Endothelial cell (in vitro differentiated cells): ENCODE measurements around the gene SENP8. TPM values are rescaled to one million over a fixed set of nuclear protein-coding genes. Genes with fewer than 3 reads are reported as not detected.

Experiments used
- DNase-seq: peaks from one replicate; pipeline ENCODE4 v3.0.0; 2021; ENCODE audit warnings: low spot score
- H3K27ac Mint-ChIP-seq: one replicate; pipeline ENCODE4 v1.8.0; 2021; ENCODE audit warnings: mixed read lengths, inconsistent platforms; ENCODE audit not compliant: unreplicated experiment
- H3K27me3 Mint-ChIP-seq: one replicate; pipeline ENCODE4 v1.8.0; 2021; ENCODE audit warnings: mild to moderate bottlenecking, moderate library complexity, mixed read lengths, inconsistent platforms; ENCODE audit not compliant: unreplicated experiment
- H3K36me3 Mint-ChIP-seq: one replicate; pipeline ENCODE4 v1.8.0; 2021; ENCODE audit warnings: mild to moderate bottlenecking, low read depth, mixed read lengths, inconsistent platforms; ENCODE audit not compliant: unreplicated experiment
- H3K4me1 Mint-ChIP-seq: one replicate; pipeline ENCODE4 v1.8.0; 2021; ENCODE audit warnings: mild to moderate bottlenecking, mixed read lengths, inconsistent platforms; ENCODE audit not compliant: unreplicated experiment
- H3K4me3 Mint-ChIP-seq: one replicate; pipeline ENCODE4 v1.8.0; 2021; ENCODE audit warnings: mild to moderate bottlenecking, mixed read lengths, inconsistent platforms; ENCODE audit not compliant: unreplicated experiment
- H3K9me3 Mint-ChIP-seq: one replicate; pipeline ENCODE4 v1.8.0; 2021; ENCODE audit warnings: mixed read lengths, inconsistent platforms; ENCODE audit not compliant: unreplicated experiment
- total RNA-seq: library from RNA; stranded (reverse); fragmentation: NEBNext Ultra II Directional; extraction: Animal tissue kit (Norgen Biotek cat#: 25700); gene quantifications from one replicate; pipeline ENCODE4 v1.2.1, GENCODE V29; 2021; ENCODE audit not compliant: unreplicated experiment
- TF ChIP-seq, protein P1 (sequence below): fragments of 200-600 bp; sonication (generic); IDR thresholded peaks from one replicate; pipeline ENCODE4 v1.5.0; 2021; ENCODE audit warnings: antibody characterized with exemption; ENCODE audit not compliant: unreplicated experiment

Gene SENP8
- total RNA-seq, 1 donor from 2014 or later = 4.1 TPM

DNA sequence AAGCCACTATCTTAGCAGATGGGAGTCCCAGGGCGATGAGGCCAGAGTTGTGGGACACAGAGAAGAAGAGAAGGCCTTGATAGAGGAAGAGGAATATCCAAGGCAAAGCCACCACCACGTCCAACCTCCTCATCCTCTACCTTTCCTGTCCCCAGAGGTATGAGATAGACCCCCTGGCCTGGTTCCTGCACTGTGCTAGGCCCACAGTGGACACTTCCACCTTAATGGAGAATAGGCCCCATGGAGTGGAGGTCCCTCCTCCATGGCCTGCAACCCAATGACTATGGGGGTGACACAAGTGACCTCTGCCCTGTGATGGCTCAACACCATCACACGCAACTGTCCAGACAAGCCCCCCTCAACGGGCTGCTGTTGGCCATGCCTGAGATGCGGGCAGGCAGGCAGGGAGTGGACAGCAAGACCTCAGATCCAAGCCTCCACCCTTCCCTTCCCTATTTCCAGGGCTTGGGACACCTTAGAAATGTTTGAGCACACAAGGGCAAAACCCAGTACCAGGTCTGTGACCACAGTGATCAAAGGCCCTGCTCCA is 42.6 kb downstream of the SENP8 start:
- H3K27ac Mint-ChIP-seq = no peak overlapping the region
- TF ChIP-seq, protein P1, sequence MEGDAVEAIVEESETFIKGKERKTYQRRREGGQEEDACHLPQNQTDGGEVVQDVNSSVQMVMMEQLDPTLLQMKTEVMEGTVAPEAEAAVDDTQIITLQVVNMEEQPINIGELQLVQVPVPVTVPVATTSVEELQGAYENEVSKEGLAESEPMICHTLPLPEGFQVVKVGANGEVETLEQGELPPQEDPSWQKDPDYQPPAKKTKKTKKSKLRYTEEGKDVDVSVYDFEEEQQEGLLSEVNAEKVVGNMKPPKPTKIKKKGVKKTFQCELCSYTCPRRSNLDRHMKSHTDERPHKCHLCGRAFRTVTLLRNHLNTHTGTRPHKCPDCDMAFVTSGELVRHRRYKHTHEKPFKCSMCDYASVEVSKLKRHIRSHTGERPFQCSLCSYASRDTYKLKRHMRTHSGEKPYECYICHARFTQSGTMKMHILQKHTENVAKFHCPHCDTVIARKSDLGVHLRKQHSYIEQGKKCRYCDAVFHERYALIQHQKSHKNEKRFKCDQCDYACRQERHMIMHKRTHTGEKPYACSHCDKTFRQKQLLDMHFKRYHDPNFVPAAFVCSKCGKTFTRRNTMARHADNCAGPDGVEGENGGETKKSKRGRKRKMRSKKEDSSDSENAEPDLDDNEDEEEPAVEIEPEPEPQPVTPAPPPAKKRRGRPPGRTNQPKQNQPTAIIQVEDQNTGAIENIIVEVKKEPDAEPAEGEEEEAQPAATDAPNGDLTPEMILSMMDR = no peak
- H3K27me3 Mint-ChIP-seq = peaks cover 4% of the 10 kb centered on the region
- no peak overlapping the region for H3K4me3 Mint-ChIP-seq
- H3K36me3 Mint-ChIP-seq = no peaks in the 10 kb centered on the region
- peaks cover 2% of the 10 kb centered on the region for H3K4me1 Mint-ChIP-seq
- H3K9me3 Mint-ChIP-seq = no peaks in the 10 kb centered on the region
- DNase-seq = no peak

GRCh38 chr15:72161361-72162132 is 43.3 kb downstream of the SENP8 start:
- H3K4me1 Mint-ChIP-seq = peaks cover 2% of the 10 kb centered on the region
- DNase-seq = no peak

GRCh38 chr15:72162569-72162968 is 44.4 kb downstream of the SENP8 start:
- Mint-ChIP-seq H3K4me1 (peaks cover 6% of the 10 kb centered on the region), H3K9me3 (no peaks in the 10 kb centered on the region), H3K27ac (no peak overlapping the region), H3K27me3 (peaks cover 4% of the 10 kb centered on the region), H3K36me3 (no peaks in the 10 kb centered on the region), H3K4me3 (no peak overlapping the region)
- no peak for DNase-seq
- TF ChIP-seq, protein P1 = peak; percentile 14

More at GRCh38 chr15:72161361-72162132, 43.3 kb downstream of the SENP8 start:
- no peaks in the 10 kb centered on the region for H3K9me3 Mint-ChIP-seq
- peaks cover 4% of the 10 kb centered on the region for H3K27me3 Mint-ChIP-seq
- H3K36me3 Mint-ChIP-seq = no peaks in the 10 kb centered on the region
- H3K27ac Mint-ChIP-seq = no peak overlapping the region
- H3K4me3 Mint-ChIP-seq = no peak overlapping the region
- TF ChIP-seq, protein P1 = no peak

GRCh38 chr15:72163719-72164118 is 45.5 kb downstream of the SENP8 start:
- H3K27ac Mint-ChIP-seq = no peak overlapping the region
- TF ChIP-seq, protein P1 = no peak
- peaks cover 16% of the 10 kb centered on the region for H3K4me1 Mint-ChIP-seq
- H3K9me3 Mint-ChIP-seq = no peaks in the 10 kb centered on the region
- peaks cover 4% of the 10 kb centered on the region for H3K27me3 Mint-ChIP-seq
- no peak for DNase-seq
- no peak overlapping the region for H3K4me3 Mint-ChIP-seq
- no peaks in the 10 kb centered on the region for H3K36me3 Mint-ChIP-seq
